Endothelial cell of umbilical vein (primary cell): ENCODE results near the gene OPRD1. TPM values are rescaled to one million over a fixed set of nuclear protein-coding genes. Genes with fewer than 3 reads are reported as not detected.

Experiments used
- BruUV-seq: library from RNA; stranded (reverse); fragments of 400-500 nt; replicated peaks from 2 replicates; lab custom pipeline; 2021; lab: Mats Ljungman, UMichigan
- CTCF ChIA-PET: fragments of 300-600, 350-600 bp; sonication (Branson Sonifier 250); formaldehyde crosslinking; loops from one replicate; lab custom pipeline; 2021; ENCODE audit warnings: antibody characterized with exemption, inconsistent platforms; lab: Charles Lee
- POLR2A ChIA-PET: fragments of 300-600, 350-600 bp; sonication (Branson Sonifier 250); formaldehyde crosslinking; loops from one replicate; lab custom pipeline; 2021; ENCODE audit warnings: antibody characterized with exemption, inconsistent platforms; lab: Charles Lee
- DNase-seq: peaks from one replicate; pipeline ENCODE4 v3.0.0-alpha.2; 2011; ENCODE audit warnings: low read depth, low spot score
- FAIRE-seq: peaks from 2 replicates; lab custom pipeline; 2011; peaks lifted over from hg19 to GRCh38; lab: Jason Lieb, UNC
- H2AFZ ChIP-seq: 2 replicates; pipeline ENCODE4 v1.6.0; 2012; ENCODE audit warnings: low read depth, low read length, control low read depth, inconsistent platforms
- H3K27ac ChIP-seq: 2 replicates; pipeline ENCODE4 v1.5.1; 2011; ENCODE audit warnings: low read depth, mild to moderate bottlenecking, control low read depth, low read length, moderate library complexity; ENCODE audit not compliant: insufficient read depth
- H3K27me3 ChIP-seq, 2 experiments: 2 replicates each; pipeline versions ENCODE4 v1.6.0 to v1.6.1; 2011; ENCODE audit warnings: low read length in 2 of 2, mixed read lengths in 1 of 2; ENCODE audit not compliant: control insufficient read depth in 2 of 2, insufficient read depth in 2 of 2
- H3K36me3 ChIP-seq, 2 experiments: 2 replicates in 1 of 2; 3 replicates in 1 of 2; pipeline ENCODE4 v1.5.1; 2011; ENCODE audit warnings: low read length in 2 of 2, mild to moderate bottlenecking in 1 of 2, moderate library complexity in 1 of 2; ENCODE audit not compliant: control insufficient read depth in 2 of 2, insufficient read depth in 2 of 2; ENCODE audit errors: extremely low read depth in 1 of 2
- H3K4me1 ChIP-seq: 3 replicates; pipeline ENCODE4 v1.5.1; 2011; ENCODE audit warnings: mild to moderate bottlenecking, low read length; ENCODE audit not compliant: control insufficient read depth, insufficient read depth; ENCODE audit errors: extremely low read depth
- H3K4me2 ChIP-seq: 2 replicates; pipeline ENCODE4 v1.6.1; 2011; ENCODE audit warnings: low read length, control low read depth, mixed read lengths; ENCODE audit not compliant: insufficient read depth
- H3K4me3 ChIP-seq, 3 experiments: fragments of 200-600 bp in 1 of 3; sonication (generic), shearing (Covaris generic) in 1 of 3; replicated peaks in 1 of 3; 2 replicates each; pipeline ENCODE4 v1.5.1; 2011 to 2016; ENCODE audit warnings: control low read depth in 3 of 3, low read length in 3 of 3, mild to moderate bottlenecking in 2 of 3, inconsistent platforms in 1 of 3, low read depth in 1 of 3, moderate library complexity in 1 of 3; ENCODE audit not compliant: insufficient read depth in 1 of 3
- H3K79me2 ChIP-seq: 2 replicates; pipeline ENCODE4 v1.6.0; 2012; ENCODE audit warnings: low read length, inconsistent platforms; ENCODE audit not compliant: control insufficient read depth, insufficient read depth
- H3K9ac ChIP-seq: replicated peaks from 2 replicates; pipeline ENCODE3; 2011; ENCODE audit warnings: low read length, control low read depth; ENCODE audit not compliant: insufficient read depth; ENCODE audit errors: extremely low read depth
- H3K9me1 ChIP-seq: replicated peaks from 3 replicates; pipeline ENCODE4 v1.6.0; 2011; ENCODE audit warnings: mild to moderate bottlenecking, low read length; ENCODE audit not compliant: control insufficient read depth, insufficient read depth; ENCODE audit errors: extremely low read depth
- H3K9me3 ChIP-seq: replicated peaks from 2 replicates; pipeline ENCODE4 v1.5.1; 2012; ENCODE audit warnings: low read length, inconsistent platforms; ENCODE audit not compliant: control insufficient read depth, insufficient read depth
- H4K20me1 ChIP-seq: replicated peaks from 2 replicates; pipeline ENCODE3; 2011; ENCODE audit warnings: mild to moderate bottlenecking, low read length; ENCODE audit not compliant: control insufficient read depth, insufficient read depth; ENCODE audit errors: extremely low read depth
- EZH2 ChIP-seq: IDR thresholded peaks from 2 replicates; pipeline ENCODE4 v1.6.1; 2012; ENCODE audit warnings: borderline replicate concordance, low read depth, mild to moderate bottlenecking, moderate library complexity, low read length, inconsistent platforms; ENCODE audit not compliant: severe bottlenecking
- FOS ChIP-seq: IDR thresholded peaks from 2 replicates; pipeline ENCODE4 v1.6.1; 2011; ENCODE audit warnings: mild to moderate bottlenecking, low read length, moderate library complexity, borderline replicate concordance; ENCODE audit not compliant: insufficient read depth
- GATA2 ChIP-seq: IDR thresholded peaks from 2 replicates; pipeline ENCODE4 v1.7.0; 2011; ENCODE audit warnings: low read depth, mild to moderate bottlenecking, moderate library complexity, mixed read lengths, low read length; ENCODE audit not compliant: insufficient read length, insufficient read depth
- JUN ChIP-seq: IDR thresholded peaks from 2 replicates; pipeline ENCODE4 v1.6.1; 2011; ENCODE audit warnings: borderline replicate concordance, low read depth; ENCODE audit not compliant: insufficient read length, insufficient read depth
- MYC ChIP-seq: IDR thresholded peaks from one replicate; pipeline ENCODE4 v1.6.1; 2011; ENCODE audit warnings: mild to moderate bottlenecking, low read depth, low read length
- POLR2A ChIP-seq: IDR thresholded peaks from 2 replicates; pipeline ENCODE4 v1.6.1; 2012; ENCODE audit warnings: low read depth, mild to moderate bottlenecking, control low read depth, low read length
- POLR2AphosphoS5 ChIP-seq: IDR thresholded peaks from 2 replicates; pipeline ENCODE4 v1.6.1; 2012; ENCODE audit warnings: low read depth, mild to moderate bottlenecking, control low read depth, low read length, moderate library complexity; ENCODE audit not compliant: insufficient read depth
- dilution Hi-C: fragments of 300-500 bp; cut with MboI; formaldehyde crosslinking; loops from one replicate; pipeline ENCODE4 v1.15.0; 2019; ENCODE audit warnings: low sequenced_read_pairs; ENCODE audit not compliant: extremely low pct_ligation_motif_present
- intact Hi-C: fragments of 100-400 bp; cut with micrococcal nuclease; formaldehyde crosslinking; loops from one replicate; pipeline ENCODE4 v1.10.0; 2022
- polyA plus RNA-seq, 4 experiments: library from polyadenylated mRNA; depleted of rRNA in 3 of 4; stranded (reverse) in 3 of 4; unstranded in 1 of 4; fragments of >200 nt; gene quantifications; 2 replicates each; pipeline versions ENCODE4 v1.2.1 to v1.2.3, GENCODE V29; 2011 to 2012; ENCODE audit warnings: missing spikeins in 1 of 4
- total RNA-seq: library from RNA; stranded (reverse); gene quantifications from 2 replicates; pipeline ENCODE4 v1.2.3, GENCODE V29; 2021
- TF ChIP-seq, protein P1 (sequence below): IDR thresholded peaks from 2 replicates; pipeline ENCODE4 v1.6.1; 2011; ENCODE audit not compliant: insufficient read depth, insufficient read length
- TF ChIP-seq, protein P2 (sequence below), 2 donors: IDR thresholded peaks; 1 replicate in 1 of 2; 2 replicates in 1 of 2; pipeline ENCODE4 v1.5.1; 2011; ENCODE audit warnings: low read length in 2 of 2, mild to moderate bottlenecking in 2 of 2, moderate library complexity in 2 of 2, control low read depth in 1 of 2, inconsistent platforms in 1 of 2, low read depth in 1 of 2; ENCODE audit not compliant: insufficient read depth in 1 of 2; ENCODE audit errors: extremely low read depth in 1 of 2

OPRD1 gene
- total and polyA plus RNA-seq, 2 donors (not counting 3 experiments of a cell fraction or from before 2014, with no cell fraction given): not detected

DNA sequence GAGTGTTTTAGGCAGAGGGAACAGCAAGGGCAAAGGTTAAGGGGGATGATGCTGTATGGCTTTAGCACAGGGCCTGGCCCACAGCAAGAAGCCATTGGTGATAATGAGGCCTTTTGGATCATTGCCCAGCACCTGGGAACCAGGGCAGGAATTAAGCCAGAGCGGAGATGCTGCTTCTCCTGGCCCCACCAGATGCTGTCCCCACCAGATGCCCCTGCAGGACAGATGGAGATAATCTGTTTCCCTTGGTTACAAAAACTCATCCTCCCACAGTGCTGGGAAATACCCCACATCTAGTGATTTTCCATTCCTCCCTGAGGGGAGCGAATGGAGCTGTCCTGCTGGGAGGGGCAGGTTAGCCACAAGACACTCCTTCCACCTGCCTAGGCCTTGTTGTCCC, 18.8 kb downstream of the OPRD1 start:
- Histone ChIP-seq H3K9me1 (no peaks in the 10 kb centered on the region), H3K36me3 (no peaks in the 10 kb centered on the region), H3K27ac (no peak overlapping the region), H3K79me2 (no peaks in the 10 kb centered on the region), H3K4me2 (no peak overlapping the region), H3K9ac (no peak overlapping the region), H3K9me3 (no peaks in the 10 kb centered on the region), H3K4me3 (no peak overlapping the region), H4K20me1 (no peaks in the 10 kb centered on the region), H2AFZ (no peak overlapping the region), H3K27me3 (no peaks in the 10 kb centered on the region), H3K4me1 (no peaks in the 10 kb centered on the region)
- ChIA-PET POLR2A (no interaction called here), CTCF (interaction anchor here (1.6 kb wide), 1 partner anchor 15 kb away, joined by 3 read pairs; no protein-coding TSS in a partner anchor)
- no peak for DNase-seq
- dilution Hi-C loops: no loop called here
- intact Hi-C loops: no loop called here
- BruUV-seq: no TSS peak
- TF ChIP-seq, protein P1, sequence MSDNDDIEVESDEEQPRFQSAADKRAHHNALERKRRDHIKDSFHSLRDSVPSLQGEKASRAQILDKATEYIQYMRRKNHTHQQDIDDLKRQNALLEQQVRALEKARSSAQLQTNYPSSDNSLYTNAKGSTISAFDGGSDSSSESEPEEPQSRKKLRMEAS: no peak
- TF ChIP-seq GATA2 (no peak), JUN (no peak), MYC (no peak), POLR2AphosphoS5 (no peak), POLR2A (no peak), FOS (no peak), EZH2 (no peak)
- TF ChIP-seq, protein P2, sequence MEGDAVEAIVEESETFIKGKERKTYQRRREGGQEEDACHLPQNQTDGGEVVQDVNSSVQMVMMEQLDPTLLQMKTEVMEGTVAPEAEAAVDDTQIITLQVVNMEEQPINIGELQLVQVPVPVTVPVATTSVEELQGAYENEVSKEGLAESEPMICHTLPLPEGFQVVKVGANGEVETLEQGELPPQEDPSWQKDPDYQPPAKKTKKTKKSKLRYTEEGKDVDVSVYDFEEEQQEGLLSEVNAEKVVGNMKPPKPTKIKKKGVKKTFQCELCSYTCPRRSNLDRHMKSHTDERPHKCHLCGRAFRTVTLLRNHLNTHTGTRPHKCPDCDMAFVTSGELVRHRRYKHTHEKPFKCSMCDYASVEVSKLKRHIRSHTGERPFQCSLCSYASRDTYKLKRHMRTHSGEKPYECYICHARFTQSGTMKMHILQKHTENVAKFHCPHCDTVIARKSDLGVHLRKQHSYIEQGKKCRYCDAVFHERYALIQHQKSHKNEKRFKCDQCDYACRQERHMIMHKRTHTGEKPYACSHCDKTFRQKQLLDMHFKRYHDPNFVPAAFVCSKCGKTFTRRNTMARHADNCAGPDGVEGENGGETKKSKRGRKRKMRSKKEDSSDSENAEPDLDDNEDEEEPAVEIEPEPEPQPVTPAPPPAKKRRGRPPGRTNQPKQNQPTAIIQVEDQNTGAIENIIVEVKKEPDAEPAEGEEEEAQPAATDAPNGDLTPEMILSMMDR (IDR thresholded peaks at IDR 0.05; ENCODE audit: extremely low read depth in 1 of 2, insufficient read depth in 1 of 2, low read depth in 1 of 2, low read length in 2 of 2): no peak
- FAIRE-seq: no peak
